GM23248 (cell line): Measurements from ENCODE around the gene PEAK1.

Experiments
- EZH2 ChIP-seq: fragments of 200-600 bp; sonication (generic); IDR thresholded peaks from 2 replicates; pipeline ENCODE4 v1.6.1; 2018; ENCODE audit warnings: antibody characterized with exemption, mild to moderate bottlenecking; ENCODE audit not compliant: insufficient read depth, poor library complexity, severe bottlenecking
- EZH2phosphoT487 ChIP-seq: fragments of 200-600 bp; sonication (generic); IDR thresholded peaks from 2 replicates; pipeline ENCODE4 v1.6.1; 2018; ENCODE audit warnings: antibody characterized with exemption, moderate library complexity, mild to moderate bottlenecking, low read depth; ENCODE audit not compliant: insufficient read depth

GRCh38 chr15:77292969-77293558, 126.8 kb downstream of the PEAK1 start:
- no peak for TF ChIP-seq EZH2
- TF ChIP-seq EZH2phosphoT487: no peak
